ENCODE data around the gene CASP9.
"Not testable (repeated sequence)": the region's sequence is repeated elsewhere in the genome, so short reads cannot be mapped to it uniquely, and the experiment has no call there.

The CASP9 gene

GRCh38 chr1:15469361-15469760 is 54.7 kb downstream of the CASP9 start:
- peak; percentile 44 for DNase-seq (ENCODE audit: low spot score)

GRCh38 chr1:15468145-15468544 is 55.9 kb downstream of the CASP9 start:
- no peak for DNase-seq (ENCODE audit: low spot score)

- DNase-seq (ENCODE audit: low spot score) = not testable (repeated sequence)
Observed at GRCh38 chr1:15466955-15467625, 56.9 kb downstream of the CASP9 start.

GRCh38 chr1:15465674-15466073 is 58.3 kb downstream of the CASP9 start:
- no peak for DNase-seq (ENCODE audit: low spot score)

DNA sequence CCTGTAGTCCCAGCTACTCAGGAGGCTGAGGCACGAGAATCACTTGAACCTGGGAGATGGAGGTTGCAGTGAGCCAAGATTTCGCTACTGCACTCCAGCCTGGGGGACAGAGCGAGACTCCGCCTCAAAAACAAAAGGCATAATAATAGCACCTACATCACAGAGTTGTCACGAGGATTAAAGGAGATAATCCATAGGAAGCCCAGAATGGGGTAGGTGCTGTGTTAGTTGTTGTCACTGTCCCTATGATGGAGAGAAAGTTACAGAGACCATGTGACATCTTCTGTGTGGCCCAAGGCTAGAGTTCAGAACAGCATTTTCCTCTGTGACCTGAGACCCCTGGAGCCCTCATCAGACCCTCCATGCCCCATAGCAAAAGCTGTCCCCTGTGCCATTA is 60.1 kb downstream of the CASP9 start:
- DNase-seq (ENCODE audit: low spot score) = not testable (repeated sequence)

GRCh38 chr1:15463064-15463800 is 60.8 kb downstream of the CASP9 start:
- not testable (repeated sequence) for DNase-seq (ENCODE audit: low spot score)

DNA sequence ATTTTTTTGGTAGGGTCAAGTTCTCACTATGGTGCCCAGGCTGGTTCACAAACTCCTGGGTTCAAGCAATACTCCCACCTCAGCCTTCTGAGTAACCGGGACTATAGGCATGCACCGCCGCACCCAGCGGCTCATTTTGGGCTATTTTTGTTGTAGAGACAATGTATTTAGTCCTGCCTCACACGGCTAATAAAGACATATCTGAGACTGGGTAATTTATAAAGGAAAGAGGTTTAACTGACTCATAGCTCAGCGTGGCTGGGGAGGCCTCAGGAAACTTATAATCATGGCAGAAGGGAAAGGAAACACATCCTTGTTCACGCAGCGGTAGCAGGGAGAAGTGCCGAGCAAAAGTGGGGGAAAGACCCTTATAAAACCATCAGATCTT is 63.3 kb downstream of the CASP9 start:
- DNase-seq (ENCODE audit: low spot score) = no peak

GRCh38 chr1:15459771-15460707 is 64.0 kb downstream of the CASP9 start:
- no peak for DNase-seq (ENCODE audit: low spot score)

GRCh38 chr1:15458388-15458787 is 65.6 kb downstream of the CASP9 start:
- DNase-seq (ENCODE audit: low spot score) = not testable (repeated sequence)

DNA sequence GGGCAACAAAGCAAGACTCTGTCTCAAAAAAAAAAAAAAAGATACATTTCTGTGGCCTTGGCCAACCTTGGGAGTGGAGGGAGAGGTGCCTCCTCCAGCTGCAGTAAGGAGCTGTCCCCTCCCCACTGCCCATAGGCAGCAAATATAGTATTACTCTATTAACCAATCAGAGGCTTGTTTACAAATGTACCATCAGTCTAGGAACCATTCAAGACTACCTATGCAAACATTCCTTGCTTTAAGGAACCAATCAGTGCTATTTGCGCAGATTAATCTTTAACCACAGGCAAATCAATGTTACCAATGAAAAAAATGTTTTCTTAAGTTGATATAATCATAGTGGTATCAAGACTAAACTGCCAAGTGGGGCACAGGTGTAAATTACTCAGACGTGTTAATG is 66.4 kb downstream of the CASP9 start:
- no peak for DNase-seq (ENCODE audit: low spot score)

GRCh38 chr1:15456313-15456954 is 67.6 kb downstream of the CASP9 start, which contains the start of gene CELA2A:
TSS of gene CELA2A (plus strand) at chr1:15456732. CDS start at chr1:15456754, 22 bp downstream.
- no peak for DNase-seq (ENCODE audit: low spot score)

DNA sequence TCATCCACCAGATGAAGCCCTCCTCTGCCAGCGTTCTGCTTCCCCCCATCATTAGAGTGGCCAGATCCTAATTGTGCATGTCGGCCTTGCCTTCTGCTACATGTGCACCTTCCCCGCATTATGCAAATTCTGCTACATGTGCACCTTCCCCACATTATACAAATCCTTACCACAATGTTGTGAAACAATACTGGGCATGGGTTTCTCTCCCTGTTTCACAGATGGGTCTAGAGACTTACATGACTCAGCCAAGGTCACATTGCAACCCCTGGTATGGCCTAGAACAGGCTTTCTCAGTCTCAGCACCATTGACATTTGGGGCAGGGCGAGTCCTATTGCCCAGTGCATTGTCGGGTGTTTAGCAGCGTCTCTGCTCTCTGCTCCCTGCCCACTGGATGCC is 68.5 kb downstream of the CASP9 start:
- DNase-seq (ENCODE audit: low spot score) = no peak

GRCh38 chr1:15454256-15454655 is 69.8 kb downstream of the CASP9 start:
- no peak for DNase-seq (ENCODE audit: low spot score)

DNA sequence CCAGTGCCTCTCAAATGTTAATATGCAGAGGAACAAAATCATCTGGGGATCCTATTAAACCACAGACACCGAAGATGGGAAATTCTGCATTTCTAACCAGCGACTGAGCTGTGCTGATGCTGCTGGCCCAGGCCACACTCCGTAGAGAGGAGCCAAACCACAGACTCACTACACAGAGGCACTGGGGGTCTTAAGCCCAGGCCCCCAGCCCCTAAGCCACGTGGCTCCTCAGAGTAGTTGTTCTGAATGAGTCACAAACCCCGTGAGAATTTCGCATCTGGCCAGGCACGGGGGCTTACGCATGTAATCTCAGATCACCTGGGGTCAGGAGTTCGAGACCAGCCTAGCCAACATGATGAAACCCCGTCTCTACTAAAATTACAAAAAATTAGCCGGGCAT is 70.3 kb downstream of the CASP9 start:
- no peak for DNase-seq (ENCODE audit: low spot score)

DNA sequence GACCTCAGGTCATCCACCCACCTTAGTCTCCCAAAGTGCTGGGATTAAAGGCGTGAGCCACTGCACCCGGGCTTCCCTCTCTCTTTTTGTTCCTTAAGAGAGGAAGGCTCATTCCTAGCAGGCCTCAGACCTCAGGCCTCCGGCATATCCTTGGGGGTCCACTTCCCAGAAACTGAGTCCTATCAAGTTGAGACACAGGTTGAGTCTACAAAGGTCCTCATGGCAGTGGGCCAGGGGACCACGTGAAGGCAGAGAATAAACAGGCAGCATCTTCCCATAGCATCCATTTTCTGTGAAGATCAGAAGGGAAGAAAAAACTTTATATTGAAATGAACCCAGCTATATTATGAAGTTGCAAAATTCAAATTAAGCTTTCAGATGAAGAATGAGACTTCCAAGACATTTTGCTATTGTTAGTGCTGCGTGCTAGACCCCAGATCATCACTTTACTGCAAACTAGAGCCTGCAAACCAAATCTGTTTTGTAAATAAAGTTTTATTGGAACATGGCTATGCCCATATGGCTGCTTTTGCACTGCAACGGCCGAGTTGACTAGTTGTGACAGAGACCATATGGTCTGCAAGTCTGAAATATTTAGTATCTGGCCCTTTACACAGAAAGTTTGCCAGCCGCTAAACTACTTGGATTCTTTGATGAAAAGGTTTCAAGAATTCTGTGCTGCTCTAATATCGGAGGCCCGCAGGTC is 71.0 kb downstream of the CASP9 start:
- no peak for DNase-seq (ENCODE audit: low spot score)

DNA sequence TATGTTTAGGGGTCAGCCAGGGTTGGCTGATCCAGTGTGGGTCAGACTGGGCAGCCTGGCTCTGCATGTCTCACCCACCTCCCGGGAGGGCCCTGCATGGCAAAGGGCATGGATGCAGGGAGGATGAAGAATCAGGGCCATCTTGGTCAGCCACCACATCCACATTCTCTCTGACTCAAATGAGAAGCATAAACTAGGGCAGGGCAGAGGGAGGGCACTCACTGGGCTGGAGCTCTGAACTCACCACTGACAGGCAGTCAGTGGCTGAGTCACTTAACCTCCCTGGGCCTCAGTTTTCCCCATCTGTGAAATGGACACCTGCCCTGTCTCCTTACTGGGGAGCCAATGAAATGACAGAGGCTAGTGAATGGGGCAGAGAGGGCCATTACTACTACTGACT is 71.8 kb downstream of the CASP9 start:
- DNase-seq (ENCODE audit: low spot score) = no peak

DNA sequence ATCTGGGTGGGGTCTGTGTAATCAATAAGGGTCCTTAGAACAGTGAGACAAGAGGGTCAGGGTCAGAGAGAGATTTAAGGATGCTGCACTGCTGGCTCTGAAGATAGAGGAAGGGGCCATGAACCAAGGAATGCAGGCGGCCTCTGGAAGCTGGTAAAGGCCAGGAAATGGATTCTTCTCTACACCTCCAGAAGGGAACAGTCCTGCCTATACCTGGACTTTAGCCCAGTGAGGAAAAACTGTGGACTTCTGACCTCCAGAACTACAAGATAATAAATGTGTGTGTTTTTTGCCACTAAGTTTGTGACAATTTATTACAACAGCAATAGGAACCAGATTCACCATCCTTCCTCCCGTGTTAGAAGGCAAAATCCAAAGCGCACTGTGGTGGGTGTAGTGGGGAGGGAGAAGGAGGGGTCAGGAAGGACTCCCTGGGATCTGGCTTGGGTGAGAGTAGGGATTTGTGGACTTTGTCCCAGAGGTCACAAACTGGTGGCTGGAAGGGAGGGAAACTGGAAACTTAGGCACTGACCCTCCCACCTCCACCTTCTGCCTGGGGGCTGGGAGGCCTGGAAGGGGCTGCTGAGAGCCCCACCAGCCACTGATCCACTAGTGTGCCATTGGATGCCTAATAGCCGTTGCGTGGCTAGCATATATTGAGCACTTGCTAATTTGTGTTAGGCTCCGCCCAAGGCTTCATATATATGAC is 72.8 kb downstream of the CASP9 start:
- no peak for DNase-seq (ENCODE audit: low spot score)

DNA sequence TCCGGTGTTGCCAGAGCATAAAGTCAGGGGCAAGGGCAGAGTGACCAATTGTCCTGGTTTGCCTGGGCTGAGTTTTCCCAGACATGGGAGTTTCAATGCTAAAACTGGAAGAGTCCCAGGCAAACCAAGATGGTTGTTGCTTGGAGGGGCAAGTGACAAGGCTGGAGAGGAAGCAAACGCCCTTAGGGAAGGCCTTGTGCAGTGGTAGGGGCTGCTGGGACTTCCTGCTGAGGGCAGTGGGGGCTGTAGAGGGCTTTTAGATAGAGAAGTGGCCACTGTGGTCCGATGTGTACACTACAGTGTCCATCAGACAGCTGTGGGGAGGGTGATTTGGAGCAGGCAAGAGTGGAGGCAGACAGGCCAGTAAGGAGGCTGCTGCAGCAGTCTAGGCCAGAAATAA is 74.4 kb downstream of the CASP9 start:
- no peak for DNase-seq (ENCODE audit: low spot score)

- no peak for DNase-seq (ENCODE audit: low spot score)
Observed at GRCh38 chr1:15448877-15449462, 75.0 kb downstream of the CASP9 start.

DNA sequence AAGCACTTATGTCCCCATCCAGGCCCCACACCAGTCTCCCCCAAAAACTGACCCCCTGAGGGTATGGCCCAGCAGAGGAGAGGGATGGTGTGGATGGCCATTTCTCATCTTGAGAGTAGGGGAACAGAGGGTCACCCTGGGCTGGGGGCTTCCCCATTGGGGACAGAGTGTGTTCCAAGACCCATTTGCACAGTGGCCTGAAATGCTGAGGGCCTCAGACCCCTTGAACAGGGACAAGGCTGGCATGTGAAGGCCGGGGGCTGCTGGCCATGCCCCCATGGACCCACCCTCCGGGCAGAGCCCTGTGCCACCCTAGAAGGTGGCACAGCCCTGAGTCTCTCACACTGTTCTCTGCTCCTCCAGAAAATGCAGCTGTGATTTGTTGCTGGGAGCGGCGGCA is 77.8 kb downstream of the CASP9 start:
- DNase-seq (ENCODE audit: low spot score) = no peak

All from cerebellar cortex (tissue), 1 donor.